ENCODE results near the gene GMPPA.

- TF ChIP-seq CTCF (IDR thresholded peaks at IDR 0.05) (no peak), EP300 (IDR thresholded peaks at IDR 0.05) (no peak), PBX3 (IDR thresholded peaks at IDR 0.05) (no peak), TP53 (CRISPR knock-in tag; IDR thresholded peaks at IDR 0.05) (no peak), POLR2A (IDR thresholded peaks at IDR 0.05; ENCODE audit: low read length) (no peak)
Measured at GRCh38 chr2:219522111-219523030, 23.7 kb downstream of the GMPPA start.

All from A549 (cell line).